ENCODE results near the gene SKIC8.

DNA sequence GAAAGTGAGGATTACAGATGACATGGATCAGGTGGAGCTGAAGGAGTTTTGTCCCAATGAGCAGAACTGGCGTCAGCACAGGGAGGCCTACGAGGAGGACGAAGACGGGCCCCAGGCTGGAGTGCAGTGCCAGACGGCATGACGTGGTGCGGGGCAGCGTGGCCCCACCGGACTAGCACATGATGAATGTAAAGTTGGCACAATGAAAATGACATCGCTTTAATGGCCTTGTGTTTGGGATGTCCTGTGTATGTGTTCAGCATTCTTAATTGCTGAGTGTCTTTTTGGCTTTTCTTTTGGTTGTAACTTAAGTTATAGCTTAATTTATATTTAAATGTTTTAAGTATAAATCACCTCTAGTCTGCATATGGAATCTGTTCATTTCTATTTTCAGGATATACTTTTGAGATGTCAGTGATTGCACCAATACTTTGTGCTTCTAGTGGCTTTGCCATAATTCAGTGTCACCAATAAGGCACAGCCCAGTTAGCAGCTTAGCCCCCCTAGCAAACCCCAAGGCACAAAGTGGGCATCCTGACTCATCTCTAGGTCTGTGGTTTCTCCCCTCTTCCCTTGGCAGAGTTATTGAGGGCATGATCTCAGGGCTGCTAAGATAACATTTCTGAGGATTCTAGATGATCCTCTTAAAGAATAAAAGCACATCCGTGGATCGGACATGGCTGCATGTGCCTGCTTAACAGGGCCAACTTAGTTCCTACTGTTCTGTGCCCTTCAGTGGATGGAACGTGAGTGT is 18.9 kb downstream of the SKIC8 start:
- TF ChIP-seq, protein P1, sequence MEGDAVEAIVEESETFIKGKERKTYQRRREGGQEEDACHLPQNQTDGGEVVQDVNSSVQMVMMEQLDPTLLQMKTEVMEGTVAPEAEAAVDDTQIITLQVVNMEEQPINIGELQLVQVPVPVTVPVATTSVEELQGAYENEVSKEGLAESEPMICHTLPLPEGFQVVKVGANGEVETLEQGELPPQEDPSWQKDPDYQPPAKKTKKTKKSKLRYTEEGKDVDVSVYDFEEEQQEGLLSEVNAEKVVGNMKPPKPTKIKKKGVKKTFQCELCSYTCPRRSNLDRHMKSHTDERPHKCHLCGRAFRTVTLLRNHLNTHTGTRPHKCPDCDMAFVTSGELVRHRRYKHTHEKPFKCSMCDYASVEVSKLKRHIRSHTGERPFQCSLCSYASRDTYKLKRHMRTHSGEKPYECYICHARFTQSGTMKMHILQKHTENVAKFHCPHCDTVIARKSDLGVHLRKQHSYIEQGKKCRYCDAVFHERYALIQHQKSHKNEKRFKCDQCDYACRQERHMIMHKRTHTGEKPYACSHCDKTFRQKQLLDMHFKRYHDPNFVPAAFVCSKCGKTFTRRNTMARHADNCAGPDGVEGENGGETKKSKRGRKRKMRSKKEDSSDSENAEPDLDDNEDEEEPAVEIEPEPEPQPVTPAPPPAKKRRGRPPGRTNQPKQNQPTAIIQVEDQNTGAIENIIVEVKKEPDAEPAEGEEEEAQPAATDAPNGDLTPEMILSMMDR (IDR thresholded peaks at IDR 0.05; ENCODE audit: insufficient read depth, low read depth, low read length), result no peak
- no peak for TF ChIP-seq EZH2 (IDR thresholded peaks at IDR 0.05; ENCODE audit: insufficient read depth, low read length)

All from astrocyte (in vitro differentiated cells and primary cell).